Daoy (cell line): ENCODE data around the gene DCDC1. TPM values are rescaled to one million over a fixed set of nuclear protein-coding genes. Genes with fewer than 3 reads are reported as not detected.
A peak's percentile ranks its signal among the peaks of the same experiment; 100 is the strongest.
"Not testable (repeated sequence)": the region's sequence is repeated elsewhere in the genome, so short reads cannot be mapped to it uniquely, and the experiment has no call there.

Experiments used
- DNase-seq: peaks from one replicate; pipeline ENCODE4 v3.0.0-alpha.2; 2015; ENCODE audit warnings: low read depth
- total RNA-seq: library from RNA; depleted of rRNA; stranded (reverse); fragments of >200 nt; shearing (Covaris generic); gene quantifications from 2 replicates; pipeline ENCODE4 v1.2.3, GENCODE V29; 2014

The DCDC1 gene
- total RNA-seq, 1 experiment from 2014 or later: 0.23 TPM

DNA sequence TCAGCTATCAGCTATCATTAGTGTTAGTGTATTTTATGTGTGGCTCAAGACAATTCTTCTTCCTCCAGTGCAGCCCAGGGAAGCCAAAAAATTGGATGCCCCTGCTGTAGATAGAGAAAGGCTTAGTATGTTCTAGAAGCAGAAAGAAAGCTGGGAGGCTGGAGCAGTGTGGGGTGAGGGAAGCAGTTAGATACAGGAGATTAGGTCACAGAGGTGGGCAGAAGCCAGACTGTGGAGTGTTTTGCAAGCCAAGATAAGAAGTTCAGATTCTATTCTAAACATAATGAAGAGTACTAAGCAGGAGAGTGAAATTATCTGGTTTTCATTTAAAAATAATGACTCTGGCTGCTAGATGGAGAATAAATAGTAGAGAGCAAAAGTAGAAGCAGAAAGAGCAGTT lies 381.7 kb downstream of the DCDC1 start:
- no peak for DNase-seq

DNA sequence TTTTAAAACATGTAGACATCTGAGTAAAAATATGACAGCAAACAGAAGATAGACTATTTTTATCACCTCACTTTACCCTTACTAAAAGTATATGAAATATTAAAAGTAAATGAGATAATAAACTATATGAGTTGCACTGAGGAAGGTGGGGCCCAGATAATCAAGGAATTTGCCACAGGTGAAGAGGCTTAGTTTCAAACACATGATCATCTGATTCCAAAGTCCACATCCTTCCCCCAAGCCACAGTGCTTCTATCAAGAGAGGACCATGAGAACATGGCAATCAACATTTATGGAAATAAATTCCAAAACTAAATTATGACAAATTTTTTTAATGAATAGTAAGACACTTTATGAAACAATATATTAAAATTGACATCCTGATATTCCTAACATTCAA lies 384.0 kb downstream of the DCDC1 start:
- no peak for DNase-seq

DNA sequence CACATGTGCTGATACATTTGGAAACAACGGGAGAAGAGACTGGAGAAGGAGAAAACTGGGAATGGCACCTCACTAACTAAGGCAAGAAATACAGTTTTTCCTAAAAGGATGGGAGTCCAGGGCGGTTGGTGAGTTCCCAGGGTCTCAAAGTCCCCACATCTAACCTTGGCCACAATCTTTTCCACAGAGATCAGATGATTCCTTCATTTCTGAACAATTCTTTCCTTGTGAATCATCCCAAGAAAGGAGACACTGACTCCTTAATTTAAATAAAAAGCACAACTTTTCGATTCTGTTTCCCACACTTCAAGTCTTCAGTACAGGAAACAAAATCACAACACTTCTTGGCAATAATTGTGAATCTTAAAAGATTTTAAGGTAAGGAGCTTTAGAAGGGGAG lies 384.7 kb downstream of the DCDC1 start:
- DNase-seq: no peak

DNA sequence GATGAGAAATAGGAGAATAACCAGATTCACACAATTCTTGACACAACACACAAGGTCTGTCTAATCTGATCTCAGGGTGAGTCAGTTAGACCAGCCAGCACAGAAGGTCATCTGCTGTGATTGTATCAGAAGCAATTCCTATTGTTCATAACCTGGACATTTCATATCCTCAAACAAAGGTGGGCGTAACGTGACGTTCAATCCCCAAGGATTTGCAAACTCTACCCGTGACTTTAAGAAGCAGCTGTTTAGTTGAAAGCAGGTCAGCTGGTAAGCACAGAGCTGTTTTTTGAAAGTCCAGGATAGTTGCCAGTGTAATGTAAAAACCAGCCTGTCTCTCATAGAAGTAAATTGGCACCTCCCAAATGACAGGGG lies 385.1 kb downstream of the DCDC1 start:
- peak; percentile 2 for DNase-seq

GRCh38 chr11:30983776-30984441 lies 385.6 kb downstream of the DCDC1 start:
- DNase-seq: no peak

GRCh38 chr11:30983143-30983542 lies 386.4 kb downstream of the DCDC1 start:
- DNase-seq: no peak

DNA sequence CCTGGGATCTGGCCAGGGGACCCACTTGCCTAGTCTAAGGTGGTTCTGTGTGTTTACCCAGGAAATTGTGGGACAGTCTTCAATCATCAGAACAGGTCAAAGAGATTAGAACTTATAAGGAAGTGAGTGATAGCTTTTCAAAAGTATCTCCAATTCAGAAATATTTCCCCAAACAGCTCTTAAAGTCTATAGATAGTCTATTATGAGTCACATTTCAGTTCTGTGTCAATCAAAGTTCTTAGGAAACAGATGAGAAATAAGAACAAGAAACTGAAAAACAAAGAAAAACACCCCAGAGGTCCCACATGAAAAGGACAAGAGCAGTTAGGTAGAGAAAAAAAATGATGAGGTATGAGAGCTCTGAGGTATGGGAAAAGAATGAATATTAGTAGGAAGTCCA lies 402.0 kb downstream of the DCDC1 start:
- DNase-seq: no peak

DNA sequence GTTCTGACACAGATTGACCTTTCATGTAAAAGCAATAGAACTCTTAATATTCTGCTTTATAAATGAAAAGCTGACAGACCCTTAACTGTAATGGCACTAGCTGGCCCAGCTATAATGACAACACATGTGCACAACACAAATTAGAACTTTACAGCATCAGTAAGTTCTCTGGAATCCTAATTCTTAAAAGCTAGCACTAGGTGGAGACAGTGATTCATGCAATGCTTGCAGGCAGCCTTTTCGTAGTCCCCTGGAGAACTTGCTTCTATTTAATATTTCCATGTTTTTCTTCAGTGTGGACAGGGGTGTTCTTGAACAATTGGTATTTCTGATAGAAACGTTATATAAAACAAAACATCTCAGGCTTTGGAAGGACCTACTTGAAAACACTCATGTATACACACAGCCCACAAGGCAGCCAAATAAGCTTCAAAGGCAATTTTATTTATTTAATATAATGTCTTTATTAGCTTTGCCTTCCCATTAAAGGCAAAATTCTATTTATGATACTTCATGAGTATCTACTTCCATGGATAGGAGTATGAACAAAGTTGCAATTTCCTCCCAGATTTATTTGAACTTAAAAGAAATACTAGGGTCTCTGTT lies 409.0 kb downstream of the DCDC1 start:
- DNase-seq: no peak

GRCh38 chr11:30956751-30957150 lies 412.8 kb downstream of the DCDC1 start:
- DNase-seq: no peak

DNA sequence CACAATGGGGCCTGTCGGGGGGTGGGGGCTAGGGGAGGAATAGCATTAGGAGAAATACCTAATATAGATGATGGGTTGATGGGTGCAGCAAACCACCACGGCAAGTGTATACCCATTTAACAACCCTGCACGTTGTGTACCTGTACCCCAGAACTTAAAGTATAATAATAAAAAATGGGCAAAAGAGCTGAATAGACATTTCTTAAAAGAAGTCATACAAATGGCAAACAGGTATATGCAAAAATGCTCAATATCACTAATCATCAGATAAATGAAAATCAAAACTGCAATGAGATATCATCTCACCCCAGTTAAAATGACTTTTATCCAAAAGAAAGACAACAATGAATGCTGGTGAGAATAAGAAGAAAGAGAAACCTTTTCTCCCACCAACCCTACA lies 419.7 kb downstream of the DCDC1 start:
- DNase-seq: no peak

DNA sequence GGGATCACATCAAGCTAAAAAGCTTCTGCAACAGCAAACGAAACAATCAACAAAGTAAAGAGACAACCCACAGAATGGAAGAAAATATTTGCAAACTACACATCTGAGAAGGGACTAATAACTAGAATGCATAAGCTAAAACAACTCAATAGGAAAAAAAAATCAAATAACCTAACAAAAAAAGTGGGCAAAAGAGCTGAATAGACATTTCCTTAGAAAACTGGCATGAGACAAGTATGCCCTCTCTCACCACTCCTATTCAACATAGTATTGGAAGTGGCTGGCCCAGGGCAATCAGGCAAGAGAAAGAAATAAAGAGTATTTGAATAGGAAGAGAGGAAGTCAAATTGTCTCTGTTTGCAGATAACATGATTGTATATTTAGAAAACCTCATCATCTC lies 421.8 kb downstream of the DCDC1 start:
- DNase-seq: not testable (repeated sequence)

DNA sequence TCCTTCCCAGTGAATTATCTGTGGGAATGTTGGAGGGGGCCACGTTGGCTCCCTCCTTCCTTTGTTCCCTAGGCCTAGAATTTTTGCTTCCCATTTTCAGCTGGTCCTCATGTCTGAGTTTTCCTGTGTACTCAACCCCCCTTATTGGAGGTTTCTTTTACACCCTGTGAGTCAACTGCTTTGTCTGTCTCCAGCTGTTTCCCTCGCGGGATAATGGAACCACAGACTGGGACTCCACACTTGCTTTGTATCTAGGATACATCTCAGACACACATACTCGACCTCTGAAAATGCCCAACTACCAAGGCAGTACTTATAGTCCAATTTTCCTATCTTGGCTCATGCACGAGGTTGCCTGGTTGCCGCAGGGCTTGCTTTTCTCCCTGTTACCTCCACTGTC lies 430.7 kb downstream of the DCDC1 start:
- peak; percentile 6 for DNase-seq

GRCh38 chr11:30938171-30938570 lies 431.4 kb downstream of the DCDC1 start:
- DNase-seq: no peak

DNA sequence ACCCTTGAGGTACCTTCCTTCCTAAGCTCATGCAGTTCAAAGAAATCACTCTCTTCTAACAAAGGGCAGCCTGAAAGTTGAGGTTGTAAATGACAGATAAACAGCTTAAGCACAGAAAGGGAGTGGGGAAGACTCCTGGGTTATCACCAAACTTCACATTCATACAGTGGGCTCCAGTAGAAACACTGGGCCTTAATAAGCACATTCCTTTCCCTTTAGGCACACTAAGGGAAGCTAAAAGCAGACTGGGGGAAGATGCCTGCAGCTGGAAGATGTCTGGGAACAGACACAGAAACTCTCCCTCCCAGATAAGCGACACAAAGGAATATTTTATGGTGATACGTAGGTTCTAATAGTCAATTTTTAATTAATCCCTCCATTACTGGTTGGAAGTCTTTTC lies 433.0 kb downstream of the DCDC1 start:
- DNase-seq: peak; percentile 11

- peak; percentile 39 for DNase-seq
Measured at GRCh38 chr11:30935861-30936260, 433.7 kb downstream of the DCDC1 start.

GRCh38 chr11:30926130-30926529 lies 443.4 kb downstream of the DCDC1 start:
- no peak for DNase-seq

DNA sequence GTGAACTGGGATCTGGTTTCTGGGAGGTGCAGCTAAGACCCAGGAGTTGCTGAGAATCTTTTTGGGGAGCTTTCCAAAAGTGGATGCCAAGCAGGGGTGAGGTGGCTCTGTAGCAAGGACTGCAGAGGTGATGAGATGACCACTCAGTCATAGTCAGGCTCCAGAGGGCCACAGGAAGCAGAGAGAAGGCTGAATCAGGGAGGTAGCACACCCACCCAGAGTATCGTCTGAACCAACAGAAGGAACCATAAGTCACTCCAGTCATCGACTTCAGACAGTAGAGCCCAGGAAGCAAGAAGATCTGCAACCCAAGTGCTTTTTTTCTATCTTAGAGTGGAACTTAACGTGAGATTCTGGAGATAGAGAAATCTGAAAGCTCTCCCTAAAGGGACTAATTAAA lies 447.7 kb downstream of the DCDC1 start:
- no peak for DNase-seq

GRCh38 chr11:30919389-30920152 lies 450.0 kb downstream of the DCDC1 start:
- no peak for DNase-seq

DNA sequence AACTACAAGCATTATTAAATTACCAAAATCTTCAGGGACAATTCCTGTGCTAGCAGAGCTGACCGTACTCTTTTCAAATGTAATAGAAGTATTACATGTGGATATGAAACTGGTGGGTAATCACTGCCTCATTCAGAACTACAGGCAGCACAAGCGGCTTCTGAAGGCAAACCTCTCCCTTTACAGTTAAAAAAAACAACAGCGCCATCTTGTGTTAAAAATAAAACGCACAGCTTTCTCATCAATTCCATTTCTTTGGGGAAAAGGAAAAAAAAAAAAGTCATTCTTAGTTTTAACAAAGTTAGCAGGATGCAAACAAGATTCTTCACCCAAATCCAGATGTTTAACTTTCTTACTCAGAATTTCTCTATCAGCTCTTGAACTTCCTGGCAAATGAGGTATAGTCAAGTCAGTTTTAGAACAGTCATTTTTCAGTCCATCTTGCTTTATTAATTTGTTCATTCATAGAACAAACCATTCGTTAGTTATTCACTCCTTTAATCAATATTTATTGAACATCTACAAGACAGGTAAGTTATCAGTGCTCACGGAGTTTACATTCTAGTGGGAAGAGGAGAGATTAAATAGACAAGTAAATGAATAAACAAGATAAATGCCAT lies 451.6 kb downstream of the DCDC1 start:
- peak; percentile 17 for DNase-seq

GRCh38 chr11:30917266-30917665 lies 452.3 kb downstream of the DCDC1 start:
- no peak for DNase-seq

DNA sequence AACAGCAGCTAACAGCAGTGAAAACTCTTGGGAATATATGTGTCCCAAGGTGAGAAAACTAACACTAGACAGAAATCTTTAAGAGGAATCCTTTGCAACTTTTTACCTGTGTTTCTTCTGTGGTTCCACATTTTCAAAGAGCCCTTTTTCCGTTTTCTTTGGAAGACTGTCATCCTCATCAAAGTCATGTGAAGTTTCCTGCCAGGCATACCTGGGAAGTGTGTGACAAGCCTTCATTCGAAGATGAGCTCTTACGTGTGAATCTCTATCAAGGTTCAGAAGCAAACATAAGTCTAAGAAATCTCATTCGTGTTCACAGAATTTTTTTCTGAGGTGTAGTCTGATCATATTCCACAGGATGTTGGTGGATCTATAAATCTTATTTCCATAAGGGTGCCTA lies 452.8 kb downstream of the DCDC1 start:
- DNase-seq: no peak

GRCh38 chr11:30914143-30914762 lies 455.3 kb downstream of the DCDC1 start:
- DNase-seq: peak; percentile 41
